GM04503 (cell line): ENCODE results near the gene CAMTA1.
"Not testable (repeated sequence)": the region's sequence is repeated elsewhere in the genome, so short reads cannot be mapped to it uniquely, and the experiment has no call there.

Experiments
- DNase-seq: peaks from one replicate; pipeline ENCODE4 v3.0.0-alpha.2; 2012; ENCODE audit warnings: low read depth

The CAMTA1 gene

GRCh38 chr1:7702365-7702764 is 917.1 kb downstream of the CAMTA1 start:
- DNase-seq = no peak

- no peak for DNase-seq
Measured at GRCh38 chr1:7703321-7704213, 918.3 kb downstream of the CAMTA1 start.

- peak; percentile 9 for DNase-seq
Measured at GRCh38 chr1:7704214-7705047, 919.2 kb downstream of the CAMTA1 start.

- DNase-seq = no peak
Measured at GRCh38 chr1:7705048-7705907, 920.0 kb downstream of the CAMTA1 start.

- no peak for DNase-seq
Measured at GRCh38 chr1:7705908-7706216, 920.6 kb downstream of the CAMTA1 start.

GRCh38 chr1:7707527-7707926 is 922.3 kb downstream of the CAMTA1 start:
- no peak for DNase-seq

- not testable (repeated sequence) for DNase-seq
Measured at GRCh38 chr1:7708065-7708464, 922.8 kb downstream of the CAMTA1 start.

- DNase-seq = no peak
Measured at GRCh38 chr1:7710859-7711258, 925.6 kb downstream of the CAMTA1 start.

GRCh38 chr1:7712731-7713323 is 927.6 kb downstream of the CAMTA1 start:
- DNase-seq = no peak

- no peak for DNase-seq
Measured at GRCh38 chr1:7716506-7716905, 931.3 kb downstream of the CAMTA1 start.

GRCh38 chr1:7717748-7718368 is 932.6 kb downstream of the CAMTA1 start:
- no peak for DNase-seq

GRCh38 chr1:7719468-7720094 is 934.3 kb downstream of the CAMTA1 start:
- DNase-seq = no peak

- DNase-seq = no peak
Measured at GRCh38 chr1:7721940-7722669, 936.9 kb downstream of the CAMTA1 start.

GRCh38 chr1:7722670-7723012 is 937.4 kb downstream of the CAMTA1 start:
- no peak for DNase-seq

GRCh38 chr1:7726623-7727022 is 941.4 kb downstream of the CAMTA1 start:
- no peak for DNase-seq

GRCh38 chr1:7727809-7728471 is 942.7 kb downstream of the CAMTA1 start:
- DNase-seq = no peak

GRCh38 chr1:7729761-7730160 is 944.5 kb downstream of the CAMTA1 start:
- DNase-seq = no peak

GRCh38 chr1:7732331-7732730 is 947.1 kb downstream of the CAMTA1 start:
- DNase-seq = no peak

GRCh38 chr1:7733276-7733675 is 948.0 kb downstream of the CAMTA1 start:
- no peak for DNase-seq

- no peak for DNase-seq
Measured at GRCh38 chr1:7738044-7738443, 952.8 kb downstream of the CAMTA1 start.
